COLO829 (cell line): ENCODE data around the gene SHISAL1.
"Not testable (repeated sequence)": the region's sequence is repeated elsewhere in the genome, so short reads cannot be mapped to it uniquely, and the experiment has no call there.

Experiments used
- DNase-seq: peaks from one replicate; pipeline ENCODE4 v3.0.0; 2012; ENCODE audit warnings: low spot score

Gene SHISAL1

GRCh38 chr22:44260216-44261035 is 52.3 kb downstream of the SHISAL1 start:
- DNase-seq, result no peak

GRCh38 chr22:44259366-44260215 is 53.2 kb downstream of the SHISAL1 start:
- no peak for DNase-seq

GRCh38 chr22:44256556-44257485 is 55.9 kb downstream of the SHISAL1 start:
- no peak for DNase-seq

GRCh38 chr22:44256085-44256484 is 56.7 kb downstream of the SHISAL1 start:
- DNase-seq, result no peak

GRCh38 chr22:44254811-44255210 is 57.9 kb downstream of the SHISAL1 start:
- DNase-seq, result no peak

- DNase-seq, result no peak
These were observed 63.2 kb downstream of the SHISAL1 start for GRCh38 chr22:44249376-44250147.

GRCh38 chr22:44248926-44249325 is 63.8 kb downstream of the SHISAL1 start:
- DNase-seq, result no peak

- DNase-seq, result no peak
These were observed 64.5 kb downstream of the SHISAL1 start for GRCh38 chr22:44247923-44248892.

- DNase-seq, result no peak
These were observed 65.4 kb downstream of the SHISAL1 start for GRCh38 chr22:44247346-44247745.

GRCh38 chr22:44246615-44247326 is 66.0 kb downstream of the SHISAL1 start:
- no peak for DNase-seq

GRCh38 chr22:44245867-44246266 is 66.9 kb downstream of the SHISAL1 start:
- DNase-seq, result no peak

- no peak for DNase-seq
These were observed 67.3 kb downstream of the SHISAL1 start for GRCh38 chr22:44245438-44245837.

GRCh38 chr22:44244265-44244822 is 68.4 kb downstream of the SHISAL1 start:
- DNase-seq, result no peak

- DNase-seq, result no peak
These were observed 69.0 kb downstream of the SHISAL1 start for GRCh38 chr22:44243761-44244160.

- no peak for DNase-seq
These were observed 69.6 kb downstream of the SHISAL1 start for GRCh38 chr22:44242946-44243724.

- not testable (repeated sequence) for DNase-seq
These were observed 71.6 kb downstream of the SHISAL1 start for GRCh38 chr22:44241121-44241520.

GRCh38 chr22:44237290-44237689 is 75.5 kb downstream of the SHISAL1 start:
- DNase-seq, result no peak

- DNase-seq, result not testable (repeated sequence)
These were observed 78.4 kb downstream of the SHISAL1 start for GRCh38 chr22:44234372-44234771.
